PFSK-1 (cell line): Measurements from ENCODE around the gene CXCR5.

ENCODE experiments used
- POLR2AphosphoS5 ChIP-seq: IDR thresholded peaks from 2 replicates; pipeline ENCODE4 v1.6.1; 2012; ENCODE audit warnings: low read depth, mild to moderate bottlenecking, control low read depth, low read length, moderate library complexity
- TAF1 ChIP-seq: IDR thresholded peaks from 2 replicates; pipeline ENCODE4 v1.6.1; 2012; ENCODE audit warnings: low read length, control low read depth, borderline replicate concordance; ENCODE audit not compliant: insufficient read depth

GRCh38 chr11:118859973-118860372, 23.7 kb upstream of the CXCR5 start:
- TF ChIP-seq TAF1 (no peak), POLR2AphosphoS5 (no peak)
